Embryonic facial prominence (tissue), 1 donor: ENCODE data around the gene MYCBPAP.

Experiments
- DNase-seq: peaks from one replicate; pipeline ENCODE4 v3.0.0-alpha.2; 2016; ENCODE audit errors: extremely low spot score

MYCBPAP gene

GRCh38 chr17:50571681-50572080 lies 63.4 kb downstream of the MYCBPAP start:
- no peak for DNase-seq

DNA sequence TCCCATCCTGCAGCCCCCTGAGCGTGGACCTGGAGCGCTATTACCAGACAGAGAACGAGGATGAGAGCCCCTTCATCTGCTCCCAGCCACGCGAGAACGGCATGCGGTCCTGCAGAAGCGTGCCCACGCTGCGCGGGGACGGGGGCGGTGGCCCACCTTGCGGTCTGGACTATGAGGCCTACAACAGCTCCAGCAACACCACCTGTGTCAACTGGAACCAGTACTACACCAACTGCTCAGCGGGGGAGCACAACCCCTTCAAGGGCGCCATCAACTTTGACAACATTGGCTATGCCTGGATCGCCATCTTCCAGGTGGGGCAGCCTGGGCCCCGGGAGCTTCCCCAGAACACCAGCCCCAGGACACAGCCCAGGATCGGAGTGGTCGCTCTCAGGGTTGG lies 64.3 kb downstream of the MYCBPAP start:
- no peak for DNase-seq

GRCh38 chr17:50573866-50574611 lies 65.8 kb downstream of the MYCBPAP start:
- DNase-seq = no peak

GRCh38 chr17:50575581-50576210 lies 67.5 kb downstream of the MYCBPAP start:
- DNase-seq = no peak

GRCh38 chr17:50576864-50577263 lies 68.6 kb downstream of the MYCBPAP start:
- DNase-seq = no peak

- no peak for DNase-seq
Measured at GRCh38 chr17:50577451-50577954, 69.3 kb downstream of the MYCBPAP start.

DNA sequence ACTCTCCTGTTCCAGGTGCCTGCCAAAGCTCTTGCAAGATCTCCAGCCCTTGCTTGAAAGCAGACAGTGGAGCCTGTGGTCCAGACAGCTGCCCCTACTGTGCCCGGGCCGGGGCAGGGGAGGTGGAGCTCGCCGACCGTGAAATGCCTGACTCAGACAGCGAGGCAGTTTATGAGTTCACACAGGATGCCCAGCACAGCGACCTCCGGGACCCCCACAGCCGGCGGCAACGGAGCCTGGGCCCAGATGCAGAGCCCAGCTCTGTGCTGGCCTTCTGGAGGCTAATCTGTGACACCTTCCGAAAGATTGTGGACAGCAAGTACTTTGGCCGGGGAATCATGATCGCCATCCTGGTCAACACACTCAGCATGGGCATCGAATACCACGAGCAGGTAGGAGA lies 69.9 kb downstream of the MYCBPAP start:
- DNase-seq = no peak

- no peak for DNase-seq
Measured at GRCh38 chr17:50579399-50579798, 71.2 kb downstream of the MYCBPAP start.

- no peak for DNase-seq
Measured at GRCh38 chr17:50580646-50581045, 72.4 kb downstream of the MYCBPAP start.
